Measurements from ENCODE around the gene RABGGTA.

Gene RABGGTA

GRCh38 chr14:24277071-24277470 is 5.7 kb upstream of the RABGGTA start:
- no peak for TF ChIP-seq POLR2AphosphoS5 (IDR thresholded peaks at IDR 0.05; ENCODE audit: low read depth, low read length)
- no peak for TF ChIP-seq REST (IDR thresholded peaks at IDR 0.05; ENCODE audit: insufficient read depth in 1 of 2, low read depth in 2 of 2, low read length in 2 of 2)
- TF ChIP-seq TAF1 (IDR thresholded peaks at IDR 0.05; ENCODE audit: borderline replicate concordance, insufficient read depth, low read length) = no peak
- TF ChIP-seq FOXP2 (optimal IDR thresholded peaks at IDR 0.05; ENCODE audit: borderline replicate concordance, extremely low read depth, extremely low read length, insufficient read depth) = no peak
- no peak for TF ChIP-seq SIN3A (IDR thresholded peaks at IDR 0.05; ENCODE audit: borderline replicate concordance, insufficient read depth, low read length)

- TF ChIP-seq FOXP2 (optimal IDR thresholded peaks at IDR 0.05; ENCODE audit: borderline replicate concordance, extremely low read depth, extremely low read length, insufficient read depth) = no peak
- no peak for TF ChIP-seq SIN3A (IDR thresholded peaks at IDR 0.05; ENCODE audit: borderline replicate concordance, insufficient read depth, low read length)
- TF ChIP-seq POLR2AphosphoS5 (IDR thresholded peaks at IDR 0.05; ENCODE audit: low read depth, low read length) = no peak
- TF ChIP-seq REST (IDR thresholded peaks at IDR 0.05; ENCODE audit: insufficient read depth in 1 of 2, low read depth in 2 of 2, low read length in 2 of 2) = no peak
- no peak for TF ChIP-seq TAF1 (IDR thresholded peaks at IDR 0.05; ENCODE audit: borderline replicate concordance, insufficient read depth, low read length)
These were observed 2.7 kb upstream of the RABGGTA start for GRCh38 chr14:24274101-24274543.

- no peak for TF ChIP-seq POLR2AphosphoS5 (IDR thresholded peaks at IDR 0.05; ENCODE audit: low read depth, low read length)
- no peak for TF ChIP-seq FOXP2 (optimal IDR thresholded peaks at IDR 0.05; ENCODE audit: borderline replicate concordance, extremely low read depth, extremely low read length, insufficient read depth)
- TF ChIP-seq REST (IDR thresholded peaks at IDR 0.05; ENCODE audit: insufficient read depth in 1 of 2, low read depth in 2 of 2, low read length in 2 of 2) = no peak
- no peak for TF ChIP-seq SIN3A (IDR thresholded peaks at IDR 0.05; ENCODE audit: borderline replicate concordance, insufficient read depth, low read length)
These were observed 2.1 kb upstream of the RABGGTA start for GRCh38 chr14:24273422-24273998.

- no peak for TF ChIP-seq TAF1 (IDR thresholded peaks at IDR 0.05; ENCODE audit: borderline replicate concordance, insufficient read depth, low read length)
- TF ChIP-seq REST (IDR thresholded peaks at IDR 0.05; ENCODE audit: insufficient read depth in 1 of 2, low read depth in 2 of 2, low read length in 2 of 2) = no peak
- no peak for TF ChIP-seq FOXP2 (optimal IDR thresholded peaks at IDR 0.05; ENCODE audit: borderline replicate concordance, extremely low read depth, extremely low read length, insufficient read depth)
- TF ChIP-seq SIN3A (IDR thresholded peaks at IDR 0.05; ENCODE audit: borderline replicate concordance, insufficient read depth, low read length) = no peak
- no peak for TF ChIP-seq POLR2AphosphoS5 (IDR thresholded peaks at IDR 0.05; ENCODE audit: low read depth, low read length)
These were observed 1.1 kb upstream of the RABGGTA start for GRCh38 chr14:24272467-24272866.

Data from PFSK-1 (cell line).